Measurements from ENCODE around the gene PXMP2. TPM values are rescaled to one million over a fixed set of nuclear protein-coding genes. Genes with fewer than 3 reads are reported as not detected.

PXMP2 gene
- total RNA-seq, 1 donor from 2014 or later, result 9.8 TPM

- Mint-ChIP-seq H3K4me1 (ENCODE audit: low read depth, unreplicated experiment) (no peaks in the 10 kb centered on the region), H3K36me3 (ENCODE audit: unreplicated experiment) (no peaks in the 10 kb centered on the region), H3K27ac (ENCODE audit: unreplicated experiment) (no peak overlapping the region), H3K4me3 (ENCODE audit: unreplicated experiment) (no peak overlapping the region), H3K9me3 (ENCODE audit: unreplicated experiment) (no peaks in the 10 kb centered on the region), H3K27me3 (ENCODE audit: unreplicated experiment) (peaks cover 1% of the 10 kb centered on the region)
- DNase-seq, result no peak
- TF ChIP-seq CTCF (IDR thresholded peaks at IDR 0.05; ENCODE audit: partially characterized antibody, unreplicated experiment), result no peak
Measured at GRCh38 chr12:132653567-132654290, 33.7 kb upstream of the PXMP2 start.

GRCh38 chr12:132657004-132657727, 30.2 kb upstream of the PXMP2 start:
- no peak overlapping the region for H3K27ac Mint-ChIP-seq (ENCODE audit: unreplicated experiment)
- DNase-seq, result no peak
- no peak for TF ChIP-seq CTCF (IDR thresholded peaks at IDR 0.05; ENCODE audit: partially characterized antibody, unreplicated experiment)
- H3K36me3 Mint-ChIP-seq (ENCODE audit: unreplicated experiment), result no peaks in the 10 kb centered on the region
- H3K9me3 Mint-ChIP-seq (ENCODE audit: unreplicated experiment), result no peaks in the 10 kb centered on the region
- peaks cover 1% of the 10 kb centered on the region for H3K27me3 Mint-ChIP-seq (ENCODE audit: unreplicated experiment)
- H3K4me3 Mint-ChIP-seq (ENCODE audit: unreplicated experiment), result no peak overlapping the region
- no peaks in the 10 kb centered on the region for H3K4me1 Mint-ChIP-seq (ENCODE audit: low read depth, unreplicated experiment)

- no peak for TF ChIP-seq CTCF (IDR thresholded peaks at IDR 0.05; ENCODE audit: partially characterized antibody, unreplicated experiment)
- Mint-ChIP-seq H3K9me3 (ENCODE audit: unreplicated experiment) (no peaks in the 10 kb centered on the region), H3K4me3 (ENCODE audit: unreplicated experiment) (no peak overlapping the region), H3K27ac (ENCODE audit: unreplicated experiment) (no peak overlapping the region), H3K27me3 (ENCODE audit: unreplicated experiment) (peaks cover 1% of the 10 kb centered on the region), H3K36me3 (ENCODE audit: unreplicated experiment) (no peaks in the 10 kb centered on the region), H3K4me1 (ENCODE audit: low read depth, unreplicated experiment) (no peaks in the 10 kb centered on the region)
- DNase-seq, result no peak
Measured at GRCh38 chr12:132658149-132658894, 29.1 kb upstream of the PXMP2 start.

GRCh38 chr12:132659146-132659545, 28.2 kb upstream of the PXMP2 start:
- Mint-ChIP-seq H3K36me3 (ENCODE audit: unreplicated experiment) (no peaks in the 10 kb centered on the region), H3K4me1 (ENCODE audit: low read depth, unreplicated experiment) (no peaks in the 10 kb centered on the region), H3K27ac (ENCODE audit: unreplicated experiment) (no peak overlapping the region), H3K4me3 (ENCODE audit: unreplicated experiment) (no peak overlapping the region), H3K9me3 (ENCODE audit: unreplicated experiment) (no peaks in the 10 kb centered on the region), H3K27me3 (ENCODE audit: unreplicated experiment) (peaks cover 1% of the 10 kb centered on the region)
- DNase-seq, result no peak
- TF ChIP-seq CTCF (IDR thresholded peaks at IDR 0.05; ENCODE audit: partially characterized antibody, unreplicated experiment), result no peak
